Amniotic epithelial cell (primary cell): ENCODE measurements around the gene GJB2.

Experiments
- DNase-seq: peaks from one replicate; pipeline ENCODE4 v3.0.0-alpha.2; 2010; ENCODE audit warnings: low read depth

Gene GJB2

DNA sequence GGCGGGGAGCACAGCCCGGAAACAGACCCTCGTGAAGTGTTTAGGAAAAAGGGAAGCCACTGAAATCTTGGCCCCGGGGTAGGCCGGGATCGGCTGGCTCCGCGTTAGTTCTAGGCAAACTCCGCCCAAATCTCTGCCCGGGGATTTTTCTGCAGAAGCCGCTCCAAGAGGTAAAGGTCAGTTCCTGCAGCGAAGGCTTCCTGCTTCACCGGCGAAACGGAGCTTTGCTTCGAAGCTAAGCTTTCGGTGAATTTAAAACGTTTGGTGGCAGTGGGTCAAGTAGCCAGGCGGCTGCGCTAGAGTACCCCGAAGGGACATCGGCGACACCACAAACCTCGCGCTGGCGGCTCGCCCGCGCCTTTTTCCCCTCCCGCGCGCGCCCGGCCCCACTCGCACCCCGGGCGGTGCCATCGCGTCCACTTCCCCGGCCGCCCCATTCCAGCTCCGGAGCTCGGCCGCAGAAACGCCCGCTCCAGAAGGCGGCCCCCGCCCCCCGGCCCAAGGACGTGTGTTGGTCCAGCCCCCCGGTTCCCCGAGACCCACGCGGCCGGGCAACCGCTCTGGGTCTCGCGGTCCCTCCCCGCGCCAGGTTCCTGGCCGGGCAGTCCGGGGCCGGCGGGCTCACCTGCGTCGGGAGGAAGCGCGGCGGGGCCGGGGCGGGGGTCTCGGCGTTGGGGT is 441 bp downstream of the GJB2 start:
- DNase-seq: peak; percentile 16

GRCh38 chr13:20191311-20192157 is 1.2 kb downstream of the GJB2 start:
- DNase-seq: peak; percentile 29

GRCh38 chr13:20190481-20191310 is 2.0 kb downstream of the GJB2 start:
- peak; percentile 96 for DNase-seq

DNA sequence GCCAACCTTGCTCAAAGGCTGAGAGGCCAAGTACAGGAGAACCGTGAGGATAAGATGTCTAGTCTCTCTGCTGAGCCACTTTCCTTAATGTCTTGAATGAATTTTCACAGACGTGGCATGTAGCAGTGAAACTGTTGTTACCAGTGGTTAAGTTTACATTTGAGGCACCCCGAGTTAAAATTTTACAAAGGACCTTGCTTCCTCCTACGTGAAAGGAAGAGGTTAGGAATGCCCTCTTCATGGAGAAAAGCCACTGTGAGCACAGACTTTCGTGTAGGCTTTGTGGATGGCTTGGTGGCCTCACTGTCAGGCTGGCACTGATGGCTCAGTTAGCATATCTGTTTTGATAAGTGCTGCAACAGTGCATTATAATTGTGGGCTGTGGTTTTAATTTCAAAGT is 2.7 kb downstream of the GJB2 start:
- no peak for DNase-seq

DNA sequence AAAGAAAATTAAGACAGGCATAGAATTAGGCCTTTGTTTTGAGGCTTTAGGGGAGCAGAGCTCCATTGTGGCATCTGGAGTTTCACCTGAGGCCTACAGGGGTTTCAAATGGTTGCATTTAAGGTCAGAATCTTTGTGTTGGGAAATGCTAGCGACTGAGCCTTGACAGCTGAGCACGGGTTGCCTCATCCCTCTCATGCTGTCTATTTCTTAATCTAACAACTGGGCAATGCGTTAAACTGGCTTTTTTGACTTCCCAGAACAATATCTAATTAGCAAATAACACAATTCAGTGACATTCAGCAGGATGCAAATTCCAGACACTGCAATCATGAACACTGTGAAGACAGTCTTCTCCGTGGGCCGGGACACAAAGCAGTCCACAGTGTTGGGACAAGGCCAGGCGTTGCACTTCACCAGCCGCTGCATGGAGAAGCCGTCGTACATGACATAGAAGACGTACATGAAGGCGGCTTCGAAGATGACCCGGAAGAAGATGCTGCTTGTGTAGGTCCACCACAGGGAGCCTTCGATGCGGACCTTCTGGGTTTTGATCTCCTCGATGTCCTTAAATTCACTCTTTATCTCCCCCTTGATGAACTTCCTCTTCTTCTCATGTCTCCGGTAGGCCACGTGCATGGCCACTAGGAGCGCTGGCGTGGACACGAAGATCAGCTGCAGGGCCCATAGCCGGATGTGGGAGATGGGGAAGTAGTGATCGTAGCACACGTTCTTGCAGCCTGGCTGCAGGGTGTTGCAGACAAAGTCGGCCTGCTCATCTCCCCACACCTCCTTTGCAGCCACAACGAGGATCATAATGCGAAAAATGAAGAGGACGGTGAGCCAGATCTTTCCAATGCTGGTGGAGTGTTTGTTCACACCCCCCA is 3.8 kb downstream of the GJB2 start:
- DNase-seq: no peak

DNA sequence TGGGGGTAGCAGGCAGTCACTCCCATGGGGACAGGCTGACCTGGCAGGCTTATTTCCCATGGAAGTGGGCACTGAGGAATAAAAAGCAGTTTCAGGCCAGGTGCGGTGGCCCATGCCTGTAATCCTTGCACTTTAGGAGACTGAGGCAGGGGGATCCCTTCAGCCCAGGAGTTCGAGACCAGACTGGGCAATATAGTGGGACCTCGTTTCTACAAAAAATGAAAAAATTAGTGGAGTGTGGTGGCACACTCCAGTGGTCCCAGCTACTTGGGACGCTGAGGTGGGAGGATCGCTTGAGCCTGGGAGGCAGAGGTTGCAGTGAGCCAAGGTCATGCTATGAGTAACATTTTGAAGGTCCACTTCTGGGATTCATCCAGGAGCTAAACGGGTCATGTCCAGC is 6.0 kb downstream of the GJB2 start:
- no peak for DNase-seq

DNA sequence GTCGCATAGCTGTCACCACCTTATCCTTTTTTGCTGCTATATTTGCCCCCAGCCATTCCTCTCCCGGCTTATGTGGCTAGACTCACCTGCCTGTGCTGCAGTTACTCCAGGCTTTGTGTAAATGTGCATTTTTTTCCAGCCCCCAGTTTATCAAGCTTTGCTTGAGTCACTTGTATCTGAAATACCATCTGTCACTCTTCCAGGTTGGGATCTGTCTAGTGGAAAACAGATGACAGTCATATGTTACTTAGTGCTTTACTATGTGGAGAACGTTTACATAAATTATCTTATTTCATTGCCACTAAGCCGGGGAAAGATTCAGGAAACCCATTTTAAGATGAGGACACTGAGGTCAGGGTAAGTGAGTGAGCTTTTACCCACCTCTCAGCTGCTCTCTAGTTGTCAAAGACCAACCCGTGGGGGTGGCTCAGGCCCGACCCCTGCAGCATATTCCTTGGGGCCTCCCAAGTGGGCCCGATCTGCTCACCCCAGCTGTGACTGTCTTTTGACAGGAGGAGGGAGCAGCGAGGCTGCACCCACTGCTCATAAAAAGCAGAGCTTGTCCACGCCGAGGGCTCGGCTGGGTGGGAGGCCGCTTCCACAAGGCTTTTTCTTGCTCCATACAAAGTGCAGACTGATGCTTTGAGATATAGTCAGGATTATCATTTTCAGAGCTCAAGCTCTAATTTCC is 7.2 kb downstream of the GJB2 start:
- DNase-seq: no peak

GRCh38 chr13:20182231-20182846 is 10.4 kb downstream of the GJB2 start:
- DNase-seq: peak; percentile 74

GRCh38 chr13:20181188-20181587 is 11.6 kb downstream of the GJB2 start:
- no peak for DNase-seq

GRCh38 chr13:20178156-20178555 is 14.6 kb downstream of the GJB2 start:
- no peak for DNase-seq

DNA sequence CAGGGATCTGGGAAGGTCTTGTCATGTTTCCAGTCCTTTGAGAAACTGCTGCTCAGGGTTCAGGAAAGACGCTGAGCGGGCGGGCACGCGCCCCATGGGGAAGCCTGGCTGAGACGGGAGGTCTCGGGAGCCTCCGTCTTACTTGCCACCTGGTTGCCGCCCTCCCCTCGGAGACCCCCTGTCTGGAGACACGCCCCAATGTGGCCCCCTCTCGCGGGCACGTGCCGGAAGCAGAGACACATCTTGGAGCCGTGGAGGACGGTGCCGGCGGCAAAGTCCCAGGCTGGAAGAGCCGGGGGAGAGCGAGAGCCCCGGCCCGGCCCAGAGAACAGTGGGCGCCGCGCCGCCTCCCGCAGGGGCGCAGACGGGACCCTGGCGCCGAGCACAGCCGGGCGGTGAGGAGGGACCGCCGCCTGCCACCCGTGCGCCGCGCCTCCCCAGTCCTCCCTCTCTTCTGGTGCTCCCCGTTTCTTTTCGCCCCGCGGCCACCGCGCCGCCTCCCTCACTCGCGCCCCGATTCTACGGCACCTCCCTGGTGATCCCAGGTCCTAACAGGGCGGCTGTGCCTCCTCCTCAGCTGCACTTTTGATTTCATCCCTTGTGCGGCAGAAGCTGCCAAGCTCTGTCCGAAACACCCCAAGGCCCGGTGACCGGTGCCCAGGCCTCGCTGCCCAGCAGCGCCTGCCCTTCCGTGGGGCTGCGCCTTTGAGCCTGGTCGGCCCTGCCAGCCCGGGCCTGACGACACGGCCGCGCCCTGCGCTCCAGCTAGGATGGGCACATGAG is 15.5 kb downstream of the GJB2 start:
- no peak for DNase-seq

- no peak for DNase-seq
Observed at GRCh38 chr13:20175907-20176652, 16.7 kb downstream of the GJB2 start.

- DNase-seq: no peak
Observed at GRCh38 chr13:20175406-20175794, 17.3 kb downstream of the GJB2 start.

DNA sequence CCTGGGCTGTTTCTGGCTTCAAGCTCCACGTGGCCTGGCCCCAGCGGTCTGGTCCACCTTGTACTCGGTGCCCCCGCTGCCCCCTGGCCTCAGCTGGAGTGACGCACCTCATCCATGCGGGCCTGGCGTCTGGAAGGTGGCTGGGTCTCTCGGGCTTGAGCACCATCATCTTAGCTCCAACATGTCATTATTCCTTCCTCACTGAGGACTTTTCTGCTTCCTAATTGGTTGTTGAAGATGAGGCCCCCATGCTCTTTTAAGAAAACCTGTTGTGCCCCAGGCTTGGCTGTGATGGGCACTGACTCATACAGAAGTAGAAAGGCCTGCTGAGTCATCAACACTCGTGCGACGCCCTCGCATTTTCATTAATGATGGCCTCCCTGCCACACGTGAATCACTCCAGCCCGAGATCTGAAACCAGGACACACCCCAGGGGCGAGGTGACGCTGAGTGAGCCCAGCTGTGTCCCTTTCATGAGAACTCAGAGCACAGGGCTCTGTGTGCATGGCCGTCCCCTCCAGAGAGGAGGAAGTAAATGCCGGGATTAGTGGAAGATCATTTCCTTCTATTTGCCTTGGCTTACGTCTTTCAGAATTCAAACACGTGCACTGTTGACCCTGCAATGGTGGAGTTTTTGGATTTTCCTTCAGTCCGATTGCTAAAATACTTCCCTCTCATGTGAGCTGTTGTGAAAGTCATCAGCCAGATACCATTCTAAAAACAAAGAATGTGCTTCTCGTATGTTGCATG is 17.9 kb downstream of the GJB2 start:
- peak; percentile 85 for DNase-seq

GRCh38 chr13:20173116-20173746 is 19.5 kb downstream of the GJB2 start:
- no peak for DNase-seq

- DNase-seq: no peak
Observed at GRCh38 chr13:20171364-20171763, 21.4 kb downstream of the GJB2 start.

DNA sequence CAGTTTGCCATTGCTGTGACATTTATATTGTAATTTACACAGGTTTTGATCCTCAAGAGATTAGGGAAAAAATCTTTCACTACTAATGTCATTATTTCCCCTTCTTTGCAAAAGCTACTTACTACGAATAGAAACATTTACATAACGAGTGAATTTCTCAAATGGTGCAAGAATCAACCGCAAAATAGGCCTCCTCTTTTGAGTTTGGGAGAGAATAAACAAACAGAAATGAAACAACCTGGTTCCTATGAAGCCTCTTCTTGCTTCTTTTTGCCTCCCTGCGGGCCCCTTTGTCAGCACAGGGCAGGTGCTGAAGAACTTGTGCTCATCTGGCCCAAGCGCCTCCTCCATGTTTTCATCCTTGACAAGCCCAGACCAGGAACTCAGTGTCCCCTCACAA is 21.8 kb downstream of the GJB2 start:
- no peak for DNase-seq

GRCh38 chr13:20168396-20168795 is 24.3 kb downstream of the GJB2 start:
- DNase-seq: no peak
